Stimulated activated CD4-positive, alpha-beta T cell treated with anti-CD3 and anti-CD28 coated beads, Interleukin-12 subunit alpha, Interleukin-12 subunit beta, amount 100 ng/mL, for 48 hours (primary cell): ENCODE data around the gene TMEM59L.

ENCODE experiments used
- DNase-seq, 3 donors: peaks; one replicate each; pipeline ENCODE4 v3.0.0-alpha.2; 2020; ENCODE audit warnings: low read depth in 2 of 3, low spot score in 1 of 3

The TMEM59L gene

GRCh38 chr19:18657590-18658365, 45.1 kb downstream of the TMEM59L start:
- DNase-seq: no peak

- DNase-seq: no peak
Observed at GRCh38 chr19:18658366-18658855, 45.7 kb downstream of the TMEM59L start.

GRCh38 chr19:18659281-18660050, 46.8 kb downstream of the TMEM59L start:
- no peak for DNase-seq

- no peak for DNase-seq
Observed at GRCh38 chr19:18660051-18660910, 47.6 kb downstream of the TMEM59L start.

- DNase-seq: no peak
Observed at GRCh38 chr19:18660939-18661670, 48.4 kb downstream of the TMEM59L start.

GRCh38 chr19:18662972-18663732, 50.5 kb downstream of the TMEM59L start:
- no peak for DNase-seq

GRCh38 chr19:18663940-18664530, 51.4 kb downstream of the TMEM59L start:
- DNase-seq: no peak

GRCh38 chr19:18665771-18666202, 53.1 kb downstream of the TMEM59L start:
- DNase-seq: no peak

GRCh38 chr19:18666317-18666716, 53.6 kb downstream of the TMEM59L start:
- no peak for DNase-seq

- no peak for DNase-seq
Observed at GRCh38 chr19:18666784-18667183, 54.1 kb downstream of the TMEM59L start.

- no peak for DNase-seq
Observed at GRCh38 chr19:18667531-18668251, 55.0 kb downstream of the TMEM59L start.

GRCh38 chr19:18668252-18668631, 55.6 kb downstream of the TMEM59L start:
- DNase-seq: no peak

- DNase-seq: no peak
Observed at GRCh38 chr19:18668744-18669523, 56.3 kb downstream of the TMEM59L start.

- DNase-seq: no peak
Observed at GRCh38 chr19:18669524-18669817, 56.8 kb downstream of the TMEM59L start.

- DNase-seq: no peak
Observed at GRCh38 chr19:18669883-18670282, 57.2 kb downstream of the TMEM59L start.

- no peak for DNase-seq
Observed at GRCh38 chr19:18670312-18670711, 57.6 kb downstream of the TMEM59L start.
